AG04449 (cell line): ENCODE measurements around the gene MAN1A1.

Source experiments
- CTCF ChIA-PET: fragments of 350-600 bp; formaldehyde crosslinking; extraction: SDS; loops from one replicate; lab custom pipeline; 2021; ENCODE audit warnings: antibody characterized with exemption; lab: Yijun Ruan, JAX
- POLR2A ChIA-PET: fragments of 400-600, 350-600 bp; formaldehyde crosslinking; extraction: SDS; loops from one replicate; lab custom pipeline; 2020; ENCODE audit warnings: antibody characterized with exemption, inconsistent platforms; lab: Yijun Ruan, JAX
- DNase-seq: peaks from one replicate; pipeline ENCODE4 v3.0.0-alpha.2; 2010; ENCODE audit warnings: low read depth, low spot score
- H3K4me3 ChIP-seq: 2 replicates; pipeline ENCODE4 v1.5.1; 2011; ENCODE audit warnings: low read depth, mild to moderate bottlenecking, control low read depth, low read length
- CTCF ChIP-seq: IDR thresholded peaks from one replicate; pipeline ENCODE4 v1.5.1; 2011; ENCODE audit warnings: mild to moderate bottlenecking, moderate library complexity, low read length, control low read depth, inconsistent platforms; ENCODE audit not compliant: insufficient read depth; ENCODE audit errors: missing control alignments

Gene MAN1A1

GRCh38 chr6:119290306-119290705 lies 59.3 kb downstream of the MAN1A1 start:
- ChIA-PET CTCF (no interaction called here), POLR2A (no interaction called here)
- no peak for DNase-seq
- no peak overlapping the region for H3K4me3 ChIP-seq
- TF ChIP-seq CTCF: no peak

DNA sequence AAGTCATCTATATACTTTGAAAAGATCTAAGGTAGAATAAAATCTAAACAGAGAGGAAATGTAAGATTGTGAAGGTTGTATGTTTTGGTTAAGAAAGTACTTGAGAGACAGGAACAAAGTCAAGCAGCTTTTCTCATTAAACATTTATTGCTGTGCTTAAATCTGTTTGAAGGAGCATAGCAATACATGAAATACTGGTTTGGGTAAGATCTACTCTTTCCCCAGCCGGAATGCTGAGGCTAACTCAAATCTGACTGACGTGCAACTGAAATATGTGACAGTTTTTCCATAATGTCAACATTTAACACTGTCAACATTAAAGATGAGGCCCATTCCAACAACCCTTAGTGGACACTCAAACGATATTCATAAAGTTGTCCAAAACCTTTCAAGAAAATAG lies 59.9 kb downstream of the MAN1A1 start:
- TF ChIP-seq CTCF: no peak
- DNase-seq: no peak
- no peak overlapping the region for H3K4me3 ChIP-seq
- ChIA-PET POLR2A (no interaction called here), CTCF (no interaction called here)

DNA sequence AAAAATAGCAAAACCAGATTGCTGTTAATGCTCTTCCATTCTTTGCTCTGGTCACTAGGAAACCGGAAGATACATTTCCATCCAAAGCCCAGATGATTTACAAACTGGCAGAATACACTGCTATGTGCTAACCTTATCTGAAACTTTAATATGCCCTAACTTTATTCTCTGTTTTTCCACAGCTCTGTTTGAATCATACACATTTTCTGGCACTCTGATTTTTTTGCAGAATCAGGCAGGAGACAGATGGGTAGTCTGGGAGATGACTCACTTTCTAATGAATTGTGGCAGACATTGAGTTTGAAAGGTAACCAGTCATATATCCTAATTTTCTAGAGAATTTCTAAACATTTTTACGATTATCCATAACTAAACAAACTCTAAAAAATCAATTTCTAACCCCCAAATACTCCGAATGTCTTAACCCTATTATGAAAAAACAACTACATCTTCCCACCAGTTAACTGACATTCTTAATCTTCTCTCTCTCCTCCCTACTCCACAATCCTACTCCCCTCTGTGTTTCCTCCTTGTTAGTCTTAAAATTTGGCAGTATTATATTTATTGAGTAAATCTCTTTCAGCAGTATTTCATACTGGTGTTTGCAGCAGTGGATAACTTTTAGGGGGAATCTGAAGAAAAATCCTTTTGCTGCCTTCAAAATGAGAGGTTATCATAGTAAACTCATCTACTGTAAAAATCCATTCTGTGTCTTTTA lies 63.5 kb downstream of the MAN1A1 start:
- ChIA-PET CTCF (interaction anchor here (0.7 kb wide), 1 partner anchor 9 kb away, joined by 3 read pairs; no protein-coding TSS in a partner anchor), POLR2A (no interaction called here)
- no peak for TF ChIP-seq CTCF
- DNase-seq: no peak
- H3K4me3 ChIP-seq: no peak overlapping the region

DNA sequence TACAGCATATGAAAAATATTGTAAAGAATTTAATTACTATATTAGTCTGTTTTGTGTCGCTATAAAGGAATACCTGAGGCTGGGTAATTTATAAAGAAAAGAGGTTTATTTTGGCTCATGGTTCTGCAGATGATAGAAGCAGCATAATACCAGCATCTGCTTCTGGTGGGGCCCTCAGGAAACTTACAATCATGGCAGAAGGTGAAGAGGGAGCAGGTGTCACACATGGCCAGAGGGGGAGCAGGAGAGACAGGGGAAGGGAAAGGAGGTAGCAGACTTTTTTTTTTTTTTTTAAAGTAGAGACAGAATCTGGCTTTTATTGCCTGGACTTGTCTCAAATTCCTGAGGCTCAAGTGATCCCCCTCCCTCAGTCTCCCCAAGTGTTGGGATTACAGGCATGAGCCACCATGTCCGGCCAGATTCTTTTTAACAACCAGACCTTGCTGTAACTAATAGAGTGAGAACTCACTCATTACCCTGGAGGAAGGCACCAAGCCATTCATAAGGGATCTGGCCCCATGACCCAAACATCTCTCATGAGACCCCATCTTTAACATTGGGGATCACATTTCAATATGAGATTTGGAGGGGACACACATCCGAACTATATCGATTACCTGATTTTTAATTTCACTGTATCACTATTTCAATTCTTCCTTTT lies 64.6 kb downstream of the MAN1A1 start:
- no peak for DNase-seq
- H3K4me3 ChIP-seq: no peak overlapping the region
- ChIA-PET POLR2A (no interaction called here), CTCF (no interaction called here)
- no peak for TF ChIP-seq CTCF

- no peak for TF ChIP-seq CTCF
- H3K4me3 ChIP-seq: no peak overlapping the region
- ChIA-PET CTCF (no interaction called here), POLR2A (no interaction called here)
- DNase-seq: no peak
Measured at GRCh38 chr6:119283979-119284545, 65.5 kb downstream of the MAN1A1 start.

GRCh38 chr6:119283214-119283613 lies 66.3 kb downstream of the MAN1A1 start:
- CTCF ChIA-PET: no interaction called here
- no peak for DNase-seq
- POLR2A ChIA-PET: no interaction called here
- no peak for TF ChIP-seq CTCF
- H3K4me3 ChIP-seq: no peak overlapping the region
